ENCODE measurements around the gene ARHGAP31.
A peak's percentile ranks its signal among the peaks of the same experiment; 100 is the strongest.

ARHGAP31 gene

DNA sequence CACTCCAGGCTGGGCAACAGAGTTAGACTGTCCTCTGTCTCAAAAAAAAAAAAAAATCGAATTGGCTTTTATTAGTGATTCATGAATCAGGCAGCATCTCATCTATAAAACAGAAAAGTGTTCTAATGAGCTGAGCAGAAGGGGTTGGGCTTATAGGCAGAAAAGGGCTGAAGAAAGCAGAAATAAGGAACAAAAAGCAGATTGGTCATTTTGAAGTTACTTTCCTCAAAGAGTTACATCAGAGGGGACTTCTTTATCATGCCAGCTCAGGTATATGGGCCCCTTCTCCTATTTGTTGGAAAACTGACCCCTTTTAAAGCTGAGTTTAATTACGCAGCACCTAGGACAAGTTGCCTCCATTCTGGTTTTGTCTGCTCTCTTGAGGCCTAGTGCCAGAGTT is 173.9 kb downstream of the ARHGAP31 start:
- Histone ChIP-seq H3K4me3 (peak overlapping the region in 1 of 2 donors; percentile 83), H3K4me1 (peaks cover 0 to 31% (median 14%) of the 10 kb centered on the region in 4 donors), H3K9me3 (no peaks in the 10 kb centered on the region), H3K36me3 (peaks cover 7 to 13% (median 9%) of the 10 kb centered on the region in 3 donors), H3K27me3 (no peaks in the 10 kb centered on the region), H3K27ac (peak overlapping the region in 1 of 2 donors; percentile 71)
- no peak for DNase-seq
- intact Hi-C loops (cut with DNase I; ENCODE audit: low total_unique reads): loop anchor here (10.0 kb wide), 1 partner anchor 143 kb away; no protein-coding TSS in a partner anchor
- TF ChIP-seq, protein P1, sequence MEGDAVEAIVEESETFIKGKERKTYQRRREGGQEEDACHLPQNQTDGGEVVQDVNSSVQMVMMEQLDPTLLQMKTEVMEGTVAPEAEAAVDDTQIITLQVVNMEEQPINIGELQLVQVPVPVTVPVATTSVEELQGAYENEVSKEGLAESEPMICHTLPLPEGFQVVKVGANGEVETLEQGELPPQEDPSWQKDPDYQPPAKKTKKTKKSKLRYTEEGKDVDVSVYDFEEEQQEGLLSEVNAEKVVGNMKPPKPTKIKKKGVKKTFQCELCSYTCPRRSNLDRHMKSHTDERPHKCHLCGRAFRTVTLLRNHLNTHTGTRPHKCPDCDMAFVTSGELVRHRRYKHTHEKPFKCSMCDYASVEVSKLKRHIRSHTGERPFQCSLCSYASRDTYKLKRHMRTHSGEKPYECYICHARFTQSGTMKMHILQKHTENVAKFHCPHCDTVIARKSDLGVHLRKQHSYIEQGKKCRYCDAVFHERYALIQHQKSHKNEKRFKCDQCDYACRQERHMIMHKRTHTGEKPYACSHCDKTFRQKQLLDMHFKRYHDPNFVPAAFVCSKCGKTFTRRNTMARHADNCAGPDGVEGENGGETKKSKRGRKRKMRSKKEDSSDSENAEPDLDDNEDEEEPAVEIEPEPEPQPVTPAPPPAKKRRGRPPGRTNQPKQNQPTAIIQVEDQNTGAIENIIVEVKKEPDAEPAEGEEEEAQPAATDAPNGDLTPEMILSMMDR (IDR thresholded peaks at IDR 0.05): no peak

DNA sequence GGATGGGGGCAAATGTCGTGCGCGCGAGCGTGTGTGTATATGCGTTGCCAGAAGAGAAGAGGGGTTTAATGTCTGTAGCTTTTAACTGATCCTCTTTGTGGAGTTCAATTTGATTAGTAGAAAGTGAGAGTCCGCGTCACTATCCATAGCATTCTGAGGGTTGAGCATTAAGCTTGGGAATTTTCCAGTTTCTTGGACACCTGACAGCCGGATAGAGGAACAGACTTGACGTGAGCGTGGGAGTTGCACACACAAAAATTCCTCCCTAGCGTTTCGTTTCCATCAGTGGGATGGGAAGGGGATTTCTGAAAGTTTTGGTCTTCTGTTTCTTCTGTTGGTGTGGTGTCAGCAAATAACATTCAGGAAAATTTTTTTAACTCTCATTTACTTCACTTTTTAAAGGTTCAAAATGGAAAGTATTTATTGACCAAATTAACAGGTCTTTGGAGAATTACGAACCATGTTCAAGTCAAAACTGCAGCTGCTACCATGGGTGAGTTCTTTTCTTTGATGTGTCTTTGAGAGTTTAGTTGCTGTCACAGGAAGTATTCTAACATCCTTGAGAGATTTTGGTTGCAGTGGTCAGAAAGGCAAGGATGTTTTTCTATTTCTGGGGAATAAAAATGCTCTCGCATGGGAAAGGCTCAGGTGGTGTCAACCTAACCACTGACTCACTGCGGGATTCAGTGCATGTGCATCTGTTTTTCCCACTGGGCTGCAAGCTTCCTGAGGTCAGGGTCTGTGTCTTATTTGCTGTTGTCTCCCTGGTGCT is 175.4 kb downstream of the ARHGAP31 start:
- TF ChIP-seq, protein P1 (IDR thresholded peaks at IDR 0.05): no peak
- Histone ChIP-seq H3K4me3 (peak overlapping the region; percentile 77 to 83), H3K4me1 (peaks cover 0 to 24% (median 9%) of the 10 kb centered on the region in 4 donors), H3K27me3 (no peaks in the 10 kb centered on the region), H3K9me3 (no peaks in the 10 kb centered on the region), H3K27ac (peak overlapping the region; percentile 69 to 71), H3K36me3 (peaks cover 11 to 28% (median 14%) of the 10 kb centered on the region in 3 donors)
- no peak for DNase-seq
- intact Hi-C loops (cut with DNase I; ENCODE audit: low total_unique reads): loop anchor here (5.0 to 10.0 kb wide), 2 partner anchors 145 to 197 kb away; no protein-coding TSS in a partner anchor

Data from tibial artery (tissue), 4 donors.